NCI-H82 (cell line): Measurements from ENCODE around the gene MED13.

Experiments
- DNase-seq: peaks from one replicate; lab custom pipeline; 2025; lab: John Stamatoyannopoulos, UW

MED13 gene, protein sequence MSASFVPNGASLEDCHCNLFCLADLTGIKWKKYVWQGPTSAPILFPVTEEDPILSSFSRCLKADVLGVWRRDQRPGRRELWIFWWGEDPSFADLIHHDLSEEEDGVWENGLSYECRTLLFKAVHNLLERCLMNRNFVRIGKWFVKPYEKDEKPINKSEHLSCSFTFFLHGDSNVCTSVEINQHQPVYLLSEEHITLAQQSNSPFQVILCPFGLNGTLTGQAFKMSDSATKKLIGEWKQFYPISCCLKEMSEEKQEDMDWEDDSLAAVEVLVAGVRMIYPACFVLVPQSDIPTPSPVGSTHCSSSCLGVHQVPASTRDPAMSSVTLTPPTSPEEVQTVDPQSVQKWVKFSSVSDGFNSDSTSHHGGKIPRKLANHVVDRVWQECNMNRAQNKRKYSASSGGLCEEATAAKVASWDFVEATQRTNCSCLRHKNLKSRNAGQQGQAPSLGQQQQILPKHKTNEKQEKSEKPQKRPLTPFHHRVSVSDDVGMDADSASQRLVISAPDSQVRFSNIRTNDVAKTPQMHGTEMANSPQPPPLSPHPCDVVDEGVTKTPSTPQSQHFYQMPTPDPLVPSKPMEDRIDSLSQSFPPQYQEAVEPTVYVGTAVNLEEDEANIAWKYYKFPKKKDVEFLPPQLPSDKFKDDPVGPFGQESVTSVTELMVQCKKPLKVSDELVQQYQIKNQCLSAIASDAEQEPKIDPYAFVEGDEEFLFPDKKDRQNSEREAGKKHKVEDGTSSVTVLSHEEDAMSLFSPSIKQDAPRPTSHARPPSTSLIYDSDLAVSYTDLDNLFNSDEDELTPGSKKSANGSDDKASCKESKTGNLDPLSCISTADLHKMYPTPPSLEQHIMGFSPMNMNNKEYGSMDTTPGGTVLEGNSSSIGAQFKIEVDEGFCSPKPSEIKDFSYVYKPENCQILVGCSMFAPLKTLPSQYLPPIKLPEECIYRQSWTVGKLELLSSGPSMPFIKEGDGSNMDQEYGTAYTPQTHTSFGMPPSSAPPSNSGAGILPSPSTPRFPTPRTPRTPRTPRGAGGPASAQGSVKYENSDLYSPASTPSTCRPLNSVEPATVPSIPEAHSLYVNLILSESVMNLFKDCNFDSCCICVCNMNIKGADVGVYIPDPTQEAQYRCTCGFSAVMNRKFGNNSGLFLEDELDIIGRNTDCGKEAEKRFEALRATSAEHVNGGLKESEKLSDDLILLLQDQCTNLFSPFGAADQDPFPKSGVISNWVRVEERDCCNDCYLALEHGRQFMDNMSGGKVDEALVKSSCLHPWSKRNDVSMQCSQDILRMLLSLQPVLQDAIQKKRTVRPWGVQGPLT (N-terminal part only)

DNA sequence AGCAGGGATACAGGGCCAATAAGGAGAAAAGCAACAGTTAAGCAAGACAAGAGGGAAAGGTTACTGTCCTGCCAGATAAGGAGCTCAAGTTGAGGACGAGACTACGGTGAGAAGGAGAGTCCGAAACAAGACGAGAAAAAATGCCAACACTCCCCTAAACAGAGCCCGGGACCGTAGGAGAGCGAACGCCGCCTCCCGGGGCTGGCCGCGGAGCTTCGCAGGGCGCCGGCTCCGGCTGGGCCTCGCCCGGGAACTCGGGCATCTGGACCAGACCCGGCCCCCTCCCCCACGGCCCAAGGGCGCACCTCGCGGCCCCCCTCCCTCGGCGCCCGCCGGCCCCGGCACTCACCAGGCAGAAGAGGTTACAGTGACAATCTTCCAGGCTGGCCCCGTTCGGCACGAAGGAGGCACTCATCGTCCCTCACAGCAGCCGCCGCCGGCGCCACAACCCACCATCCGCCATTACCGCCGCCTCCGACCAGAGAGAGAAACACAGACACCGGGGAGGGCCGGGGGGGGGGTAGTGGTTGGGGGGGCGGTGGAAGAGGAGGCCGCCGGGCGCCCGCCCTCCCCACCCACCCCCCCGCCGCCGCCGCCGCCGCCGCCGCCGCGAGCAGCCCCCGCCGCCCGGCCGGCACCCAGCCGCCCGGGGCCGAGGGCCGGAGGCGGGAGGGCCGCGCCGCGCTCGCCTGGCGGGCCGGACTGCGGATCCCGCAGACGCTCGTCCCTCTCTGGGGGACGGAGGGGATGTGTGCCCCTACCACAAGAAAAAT lies at the start of gene MED13:
Gene MED13, minus strand, starts transcription at position 488 of the 773 bp plus-strand sequence. Its CDS starts 73 bp downstream, at position 415.
- peak; percentile 78 for DNase-seq

DNA sequence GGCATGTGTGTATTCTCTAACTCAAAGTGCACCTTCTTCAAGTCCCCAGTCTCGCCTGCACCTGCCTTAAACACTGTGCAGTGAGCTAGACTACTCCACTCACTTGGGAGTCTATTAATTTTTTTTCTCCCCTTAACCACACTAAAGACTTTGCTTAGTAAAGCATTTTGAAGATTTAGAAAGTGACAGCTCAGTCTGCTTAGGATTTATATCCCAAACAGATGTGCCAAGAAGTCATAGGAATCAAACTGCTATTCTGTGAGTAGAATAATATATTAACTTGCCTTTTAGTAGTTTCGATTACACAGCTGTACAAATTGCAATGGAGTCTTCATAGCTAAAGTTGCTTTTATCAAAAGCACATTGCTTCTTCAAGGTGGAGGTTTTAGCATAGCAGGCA lies 47.2 kb upstream of the MED13 start:
- DNase-seq, result no peak

DNA sequence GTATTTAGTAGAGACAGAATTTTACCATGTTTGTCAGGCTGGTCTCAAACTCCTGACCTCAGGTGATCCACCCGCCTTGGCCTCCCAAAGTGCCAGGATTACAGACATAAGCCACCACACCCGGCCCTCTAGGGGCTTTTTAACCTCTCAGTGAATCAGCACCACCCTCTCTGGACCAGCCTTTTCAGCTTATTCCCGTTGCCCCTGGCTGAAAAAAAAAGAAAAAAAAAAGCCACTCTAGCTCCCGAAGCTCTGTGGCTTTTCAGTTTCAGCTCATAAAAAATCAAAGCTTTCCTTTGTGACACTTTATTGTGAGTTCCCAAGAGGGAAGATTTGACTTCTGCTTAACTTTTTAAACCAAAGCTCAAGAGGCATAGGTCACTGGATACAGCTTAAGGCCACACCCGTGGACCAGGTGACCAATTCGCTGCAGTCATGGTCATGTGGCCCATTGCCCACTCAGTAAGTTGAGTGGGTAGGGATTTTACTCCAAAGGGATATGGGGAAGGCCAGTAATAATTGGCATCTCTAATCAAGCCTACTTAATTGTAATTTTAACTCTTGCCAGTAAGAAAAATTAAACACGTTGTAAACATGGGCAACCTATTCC lies 46.6 kb upstream of the MED13 start:
- no peak for DNase-seq

DNA sequence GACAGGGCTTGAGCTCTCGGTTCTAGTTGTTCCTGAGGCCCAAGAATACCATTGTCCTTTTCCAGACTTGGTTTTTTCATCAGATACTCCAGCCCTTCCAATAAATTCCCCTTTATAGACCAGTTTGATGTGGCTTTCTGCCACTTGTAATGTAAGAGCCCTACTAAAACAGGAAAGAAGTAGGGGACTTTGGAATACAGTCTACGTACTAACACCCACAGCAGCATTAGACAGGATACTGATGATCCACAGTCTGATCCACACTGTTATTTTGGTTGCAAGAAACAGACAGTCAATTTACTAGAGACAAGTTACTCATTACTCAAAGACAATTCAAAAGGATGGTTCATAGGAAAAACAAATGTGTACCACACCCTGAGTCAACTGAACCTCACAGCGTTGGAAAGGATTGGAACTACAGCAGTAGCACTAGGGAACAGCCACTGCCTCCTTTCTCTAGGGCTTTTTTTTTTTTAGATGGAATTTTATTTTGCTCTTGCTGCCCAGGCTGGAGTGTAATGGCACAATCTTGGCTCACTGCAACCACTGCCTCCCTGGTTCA lies 45.9 kb upstream of the MED13 start:
- no peak for DNase-seq

DNA sequence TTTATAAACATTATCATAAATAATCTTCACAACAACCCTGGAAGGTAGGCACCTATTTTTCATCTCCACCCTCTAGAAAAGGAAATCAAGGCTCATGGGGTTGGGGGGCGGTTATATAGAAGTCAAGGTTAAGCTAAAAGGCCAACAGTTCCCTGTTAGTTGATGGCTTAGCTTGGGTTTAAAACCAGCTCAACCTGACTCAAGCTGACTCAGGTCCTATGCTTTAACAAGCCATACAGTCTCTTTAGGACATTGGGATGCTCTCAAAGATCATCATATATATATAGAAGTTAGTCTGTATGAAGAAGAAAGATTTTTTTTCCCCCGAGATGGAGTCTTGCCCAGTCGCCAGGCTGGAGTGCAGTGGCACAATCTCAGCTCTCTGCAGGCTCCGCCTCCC lies 44.8 kb upstream of the MED13 start:
- no peak for DNase-seq

DNA sequence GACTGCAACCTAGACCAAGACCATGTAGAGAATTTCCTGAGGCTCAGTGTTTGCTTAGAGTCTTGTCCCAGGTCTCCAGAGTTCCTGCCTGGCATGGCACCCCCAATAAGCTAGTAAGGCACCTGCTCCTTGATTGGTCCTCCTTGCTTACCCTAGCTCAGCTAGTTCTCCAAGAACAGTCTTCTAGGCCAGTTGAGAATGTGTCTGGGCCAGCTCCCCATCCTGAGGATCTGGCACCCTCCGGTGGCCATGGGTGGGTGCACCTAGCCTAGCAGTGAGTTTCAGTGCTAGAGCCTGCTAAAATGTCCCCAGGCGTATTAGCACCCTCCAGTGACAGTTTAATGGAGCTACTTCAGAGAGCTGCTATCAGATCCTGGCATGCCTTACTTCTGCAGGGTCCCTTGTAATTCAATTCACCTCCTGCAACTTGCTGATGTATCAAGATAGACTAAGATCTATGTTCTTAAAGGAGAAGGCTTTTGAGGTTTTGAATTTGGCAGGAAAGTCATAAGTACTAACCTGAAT lies 44.4 kb upstream of the MED13 start:
- DNase-seq, result peak; percentile 95

DNA sequence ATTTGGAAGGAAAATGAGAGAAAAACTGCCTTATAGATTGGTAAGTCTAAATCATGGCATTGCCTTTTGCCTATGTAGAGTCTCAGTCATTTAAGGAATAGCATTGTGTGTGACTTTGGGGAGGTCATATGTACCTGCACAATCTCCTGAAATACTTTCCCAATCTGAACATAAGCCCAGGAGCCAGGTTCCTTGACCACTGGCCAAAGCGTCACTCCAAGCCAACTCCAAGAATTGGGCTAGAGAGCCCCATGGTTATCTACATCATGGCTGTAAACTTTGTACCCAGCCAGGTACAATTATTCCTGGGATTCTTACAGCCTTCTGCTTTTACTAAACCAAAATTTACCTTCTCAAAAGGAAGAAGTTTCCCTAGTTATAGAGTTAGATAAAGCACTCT lies 40.8 kb upstream of the MED13 start:
- no peak for DNase-seq

DNA sequence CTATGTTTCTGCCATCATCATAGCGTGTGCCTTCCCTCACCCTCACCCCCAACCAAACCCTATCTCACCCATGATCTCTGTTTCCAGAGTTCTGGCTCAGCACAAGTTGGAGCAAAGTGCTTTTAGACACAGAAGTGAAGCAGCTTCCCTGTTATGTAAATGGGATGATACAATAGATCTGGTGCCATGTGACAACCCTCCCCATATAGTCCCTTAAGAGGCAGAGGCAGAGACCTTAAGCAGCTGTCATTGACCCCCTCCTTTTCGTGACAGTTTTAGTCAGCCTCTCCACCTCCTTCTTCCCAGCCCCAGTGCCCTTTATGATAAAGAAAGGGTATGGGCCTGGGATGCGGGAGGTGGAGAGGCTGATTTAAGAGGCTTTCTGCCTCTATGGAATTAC lies 40.3 kb upstream of the MED13 start:
- no peak for DNase-seq

DNA sequence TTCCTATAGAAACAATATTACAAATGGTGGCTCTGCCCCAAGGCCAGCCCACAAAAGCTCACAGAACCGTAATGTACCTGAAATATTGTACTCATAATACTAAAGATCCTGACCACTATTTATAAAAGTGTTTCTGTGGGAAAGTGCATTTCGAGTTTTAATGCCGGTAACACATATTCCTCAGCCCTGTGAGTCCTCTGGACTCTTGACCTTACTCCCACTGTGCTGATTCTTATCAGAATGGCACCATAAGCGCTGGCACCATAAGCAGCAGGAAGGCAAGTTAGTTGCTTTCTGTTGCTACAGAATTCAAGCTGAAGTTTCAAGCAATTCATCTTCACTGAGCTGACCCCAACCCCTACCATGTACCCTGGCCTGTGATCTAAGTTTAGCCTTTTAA lies 36.4 kb upstream of the MED13 start:
- no peak for DNase-seq

DNA sequence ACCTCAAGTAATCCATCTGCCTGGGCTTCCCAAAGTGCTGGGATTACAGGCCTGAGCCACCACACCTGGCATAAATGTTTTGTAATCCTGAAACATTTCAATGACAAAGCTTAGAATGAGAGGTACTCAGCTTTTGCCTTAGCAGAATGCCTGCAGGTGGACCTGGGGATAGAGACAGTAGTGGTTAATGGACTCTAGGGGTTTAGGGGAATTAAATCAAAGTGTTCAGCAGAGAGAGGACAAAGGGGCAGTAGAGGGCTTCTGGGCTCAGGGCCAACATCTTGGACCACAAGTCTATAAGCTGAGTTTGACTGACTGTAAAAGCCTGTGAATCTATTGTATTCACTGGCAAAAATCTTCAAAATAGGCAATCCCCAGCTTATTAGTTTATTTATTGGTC lies 36.0 kb upstream of the MED13 start:
- peak; percentile 51 for DNase-seq

DNA sequence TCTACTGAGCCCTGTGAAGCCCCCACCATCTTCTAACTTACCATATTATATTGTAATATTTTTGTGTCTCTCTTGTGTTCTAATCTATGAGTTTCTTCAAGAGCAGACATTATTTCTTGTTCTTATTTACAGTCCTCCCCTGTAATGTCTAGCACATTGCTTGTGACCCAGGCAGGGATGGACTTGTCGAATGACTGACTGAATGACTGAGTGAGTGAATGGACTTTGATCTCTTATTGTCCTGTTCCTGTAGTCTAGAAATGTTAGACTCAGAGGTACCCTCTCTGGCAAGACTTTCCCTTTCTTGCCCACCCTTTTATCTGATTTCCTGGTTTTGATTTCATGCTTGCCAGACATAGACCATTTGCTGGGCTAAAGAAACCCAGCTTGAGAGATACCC lies 35.0 kb upstream of the MED13 start:
- DNase-seq, result no peak

DNA sequence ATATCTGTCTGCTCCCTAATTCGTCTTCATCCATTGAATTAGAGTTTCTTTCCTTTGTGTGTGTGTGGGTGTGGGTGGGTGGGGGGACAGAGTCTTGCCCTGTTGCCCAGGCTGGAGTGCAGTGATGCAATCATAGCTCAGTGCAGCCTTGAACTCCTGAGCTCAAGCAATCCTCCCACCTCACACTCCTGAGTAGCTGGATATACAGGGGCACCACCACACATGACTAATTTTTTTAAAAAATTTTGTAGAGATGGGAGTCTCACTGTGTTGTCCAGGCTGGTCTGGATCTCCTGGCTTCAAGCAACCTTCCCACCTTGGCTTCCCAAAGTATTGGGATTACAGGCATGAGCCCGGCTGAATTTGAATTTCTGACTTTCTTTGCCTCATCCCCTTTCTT lies 34.5 kb upstream of the MED13 start:
- DNase-seq, result no peak

DNA sequence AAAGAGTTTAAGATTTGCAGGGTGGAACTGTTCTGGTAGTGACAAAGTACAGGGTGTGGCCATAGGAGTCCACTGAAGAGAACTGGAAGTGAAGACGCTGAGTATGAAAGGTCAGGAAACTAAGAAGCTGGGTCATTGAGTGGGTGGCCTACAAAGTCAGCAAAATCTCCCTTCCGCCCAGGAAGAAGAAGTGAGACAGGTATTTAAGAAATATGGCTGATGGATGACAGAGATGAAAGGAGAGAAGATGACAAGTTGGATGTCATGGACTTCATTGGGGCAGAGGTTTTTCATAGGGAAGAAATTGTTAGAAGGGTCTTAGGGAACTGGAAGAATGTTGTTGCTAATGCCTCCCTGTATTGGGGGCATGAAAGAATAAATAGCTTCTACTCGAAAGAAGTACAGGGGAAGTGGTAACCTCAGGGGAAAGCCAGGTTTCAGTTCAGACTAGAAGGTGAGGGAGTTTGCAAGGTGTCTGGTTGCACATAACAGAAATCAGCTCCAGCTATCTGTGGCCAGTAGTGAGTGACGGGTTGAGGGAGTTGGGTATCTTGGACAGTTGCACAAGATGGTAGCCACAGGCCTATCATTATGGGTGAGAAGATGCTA lies 33.6 kb upstream of the MED13 start:
- no peak for DNase-seq

DNA sequence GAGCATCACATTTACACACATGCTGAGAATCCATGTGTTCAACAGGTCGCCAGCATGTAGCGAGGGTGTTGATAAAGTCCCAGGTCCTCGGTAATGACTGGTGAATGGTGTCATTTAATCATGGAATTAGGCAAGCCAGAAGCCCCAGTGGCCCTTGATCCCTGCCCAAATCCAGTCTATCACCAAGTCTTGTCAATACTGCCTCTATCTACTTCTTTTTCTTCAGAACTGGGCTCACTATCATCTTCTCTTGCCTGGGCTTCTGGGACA lies 31.3 kb upstream of the MED13 start:
- no peak for DNase-seq

DNA sequence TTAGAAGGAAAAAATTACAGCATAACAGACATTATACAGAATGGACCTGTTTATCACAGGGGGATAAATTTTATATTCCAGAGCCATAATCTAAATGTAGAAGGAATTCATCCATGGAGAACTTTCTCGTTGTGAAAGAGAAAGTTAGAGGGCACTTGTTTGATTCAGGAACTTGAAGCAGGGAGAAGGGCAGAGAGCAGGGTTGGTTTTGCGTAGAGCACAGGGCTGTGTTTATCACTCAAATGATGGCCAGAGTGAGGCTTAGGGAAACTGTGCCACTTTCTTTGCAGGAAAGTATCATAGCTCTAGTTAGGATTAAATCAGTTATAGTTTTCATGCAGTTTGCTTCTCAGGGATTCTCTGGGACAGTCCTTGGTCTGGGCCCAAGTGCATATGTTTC lies 29.1 kb upstream of the MED13 start:
- DNase-seq, result no peak

DNA sequence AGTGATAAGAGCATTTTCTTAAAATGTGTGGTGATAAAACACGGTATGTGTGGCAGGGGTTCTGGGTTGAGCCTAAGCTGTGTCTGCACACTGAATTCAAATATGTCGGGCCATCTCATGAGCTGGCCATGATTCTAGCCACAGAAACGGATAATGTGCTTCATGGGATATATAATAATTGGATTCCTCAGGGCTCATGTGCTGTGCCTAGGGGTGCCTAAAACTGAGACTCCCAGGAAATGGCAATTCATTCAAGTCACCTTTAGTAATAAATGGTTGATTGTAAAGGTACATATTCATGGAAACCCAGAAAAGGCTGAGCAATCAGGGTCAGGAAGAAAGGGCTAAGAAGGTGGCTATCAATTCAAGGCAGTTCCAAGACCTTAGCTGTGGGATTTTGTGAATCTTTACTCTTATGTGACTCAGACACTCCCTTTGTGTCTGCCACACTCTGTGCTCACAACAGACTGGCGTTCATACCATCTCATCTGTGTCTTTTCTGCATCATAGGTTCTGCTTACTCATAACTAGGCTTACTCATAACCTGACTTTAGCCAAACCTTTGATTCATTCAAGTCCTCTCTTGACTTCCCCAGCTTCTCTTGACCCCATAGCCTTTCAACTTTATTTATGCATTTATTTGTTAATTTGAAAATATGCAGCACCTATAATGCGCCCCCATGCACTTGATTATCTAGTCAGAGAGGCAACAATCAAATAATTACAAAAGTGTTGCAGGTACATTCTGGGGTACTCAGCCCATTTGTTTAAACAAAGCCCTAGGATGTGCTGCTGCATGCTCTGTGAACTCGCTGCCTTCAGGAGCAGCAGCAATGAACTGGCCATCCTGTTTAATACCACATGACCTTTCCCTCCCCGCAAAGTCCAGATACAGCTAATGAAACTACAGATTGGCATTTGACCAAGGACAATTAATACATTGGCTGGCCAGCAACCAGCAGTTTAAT lies 28.4 kb upstream of the MED13 start:
- DNase-seq, result peak; percentile 41

DNA sequence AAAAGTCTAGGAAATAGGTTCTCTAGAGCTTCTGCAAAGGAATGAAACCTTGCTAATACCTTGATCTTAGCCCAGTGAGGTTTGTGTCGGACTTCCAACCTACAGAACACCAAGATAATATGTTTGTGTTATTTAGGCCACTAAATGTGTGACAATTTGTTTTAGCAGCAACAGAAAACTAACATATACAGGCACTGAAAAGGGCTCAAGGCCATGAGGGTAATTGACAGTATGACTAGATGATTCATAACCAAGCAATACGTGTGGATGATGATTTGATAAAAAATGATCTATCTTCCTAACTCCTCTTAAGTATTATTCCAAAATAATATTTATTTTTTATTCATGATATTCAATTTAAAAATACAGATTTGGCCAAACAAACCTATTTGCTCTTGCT lies 27.7 kb upstream of the MED13 start:
- DNase-seq, result no peak

DNA sequence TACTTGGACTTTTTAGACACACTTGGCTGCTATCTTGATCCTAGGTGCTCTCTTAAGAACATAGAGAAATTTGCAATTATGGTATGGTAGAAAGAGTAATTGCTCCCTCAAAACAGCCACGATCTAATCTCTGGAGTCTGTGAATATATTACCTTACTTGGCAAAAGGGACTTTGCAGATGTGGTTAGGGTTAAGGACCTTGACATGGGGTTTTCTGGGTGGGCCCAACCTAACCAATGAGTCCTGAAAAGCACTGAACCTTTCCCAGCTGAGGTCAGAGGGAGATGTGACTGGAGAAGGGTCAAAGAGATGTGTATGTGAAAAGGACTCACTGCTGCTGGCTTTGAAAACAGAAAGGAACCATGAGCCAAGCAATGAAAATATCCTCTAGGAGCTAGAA lies 26.7 kb upstream of the MED13 start:
- DNase-seq, result no peak

DNA sequence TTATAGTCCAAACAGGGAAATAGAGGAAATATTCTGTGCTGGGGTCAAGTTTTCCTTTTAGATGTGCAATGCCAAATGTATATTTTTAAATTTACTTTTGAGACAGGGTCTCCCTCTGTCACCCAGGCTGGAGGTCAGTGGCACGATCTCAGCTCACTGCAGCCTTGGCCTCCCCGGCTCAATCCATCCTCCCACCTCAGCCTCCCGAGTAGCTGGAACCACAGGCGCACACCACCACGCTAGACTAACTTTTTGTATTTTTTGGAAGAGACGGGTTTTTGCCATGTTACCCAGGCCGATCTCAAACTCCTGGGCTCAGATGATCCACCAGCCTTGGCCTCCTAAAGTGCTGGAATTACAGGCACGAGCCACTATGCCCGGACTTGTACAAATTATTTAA lies 25.8 kb upstream of the MED13 start:
- no peak for DNase-seq
